DMS153 treated with DMSO at 0.1 percent for 48 hours (cell line): ENCODE data around the gene PHF21A.

ENCODE experiments used
- DNase-seq: peaks from one replicate; lab custom pipeline; 2025; ENCODE audit not compliant: unreplicated experiment; lab: John Stamatoyannopoulos, UW

The PHF21A gene

GRCh38 chr11:46079662-46080061, 41.6 kb downstream of the PHF21A start:
- DNase-seq, result no peak

DNA sequence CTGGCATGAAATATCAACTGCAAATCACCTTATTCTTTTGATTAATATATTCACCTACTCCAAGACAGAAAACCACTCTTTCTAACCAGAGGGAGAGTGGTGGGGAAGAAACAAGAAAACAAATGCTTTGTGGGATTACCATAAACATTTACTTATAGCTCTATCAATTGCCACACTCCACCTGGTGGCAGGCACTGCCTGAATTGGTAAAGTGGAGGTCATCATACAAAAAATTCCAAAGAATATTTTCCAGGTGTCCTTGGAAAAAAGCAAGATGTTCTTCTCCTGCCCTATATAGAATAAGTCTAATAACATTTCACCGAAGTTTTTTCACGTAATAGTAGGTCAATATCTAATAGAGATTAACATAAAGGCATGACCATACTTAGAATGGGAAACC, 45.3 kb downstream of the PHF21A start:
- no peak for DNase-seq

DNA sequence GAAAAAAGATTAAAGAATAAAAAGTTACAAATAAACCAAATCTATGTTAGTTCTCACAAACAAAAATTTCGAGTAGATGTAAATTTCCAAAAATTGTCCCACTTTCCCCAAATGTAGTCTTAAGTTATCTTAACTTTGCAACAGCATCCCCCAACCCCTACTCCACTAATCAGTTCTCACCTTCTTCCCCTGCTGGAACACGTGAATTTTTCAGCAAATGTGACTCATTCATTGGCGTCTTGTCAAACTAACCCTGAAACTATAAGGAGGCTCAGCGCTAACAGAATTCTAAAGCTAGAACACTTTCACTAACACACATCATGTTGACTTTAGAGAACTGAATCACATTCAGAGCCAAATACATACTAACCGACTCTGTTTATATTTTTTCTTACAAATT, 46.1 kb downstream of the PHF21A start:
- DNase-seq, result no peak

GRCh38 chr11:46073632-46074031, 47.6 kb downstream of the PHF21A start:
- DNase-seq, result no peak

DNA sequence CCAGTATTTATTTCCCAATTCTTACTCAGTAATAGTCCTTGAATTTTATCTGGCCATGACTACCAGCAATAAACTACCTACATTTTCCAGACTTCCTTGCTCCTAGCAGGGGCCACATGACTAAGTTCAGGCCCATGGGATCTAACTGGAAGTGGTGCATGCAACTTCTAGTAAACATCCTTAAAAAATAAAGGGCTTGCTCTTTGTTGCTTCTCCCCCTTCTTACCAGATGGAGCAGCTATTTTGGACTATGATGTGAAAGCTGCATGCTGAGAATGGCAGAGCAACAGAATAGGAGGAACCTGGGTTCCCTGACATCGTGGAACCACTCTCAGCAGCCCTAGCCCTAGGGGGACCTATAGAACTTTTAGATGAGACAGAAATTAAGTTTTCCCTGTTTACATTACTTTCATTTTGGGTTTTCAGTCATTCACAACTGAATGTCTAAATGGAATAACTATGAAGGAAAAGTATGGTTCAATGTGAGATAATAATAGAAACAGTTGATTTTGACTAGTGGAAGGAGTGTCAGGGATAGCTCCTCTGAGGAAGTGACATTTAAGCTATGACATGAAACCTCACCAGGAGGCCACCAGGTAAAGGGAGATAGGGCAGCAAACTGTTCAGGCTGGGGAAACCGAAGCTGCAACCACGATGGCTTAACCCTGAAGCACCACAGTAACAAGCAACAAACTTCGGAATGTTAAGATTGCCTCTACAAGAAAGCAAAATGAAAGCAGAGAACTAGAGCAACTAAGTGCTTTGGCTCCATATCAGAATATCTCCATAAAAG, 48.9 kb downstream of the PHF21A start:
- DNase-seq, result no peak

GRCh38 chr11:46071091-46071490, 50.2 kb downstream of the PHF21A start:
- no peak for DNase-seq

DNA sequence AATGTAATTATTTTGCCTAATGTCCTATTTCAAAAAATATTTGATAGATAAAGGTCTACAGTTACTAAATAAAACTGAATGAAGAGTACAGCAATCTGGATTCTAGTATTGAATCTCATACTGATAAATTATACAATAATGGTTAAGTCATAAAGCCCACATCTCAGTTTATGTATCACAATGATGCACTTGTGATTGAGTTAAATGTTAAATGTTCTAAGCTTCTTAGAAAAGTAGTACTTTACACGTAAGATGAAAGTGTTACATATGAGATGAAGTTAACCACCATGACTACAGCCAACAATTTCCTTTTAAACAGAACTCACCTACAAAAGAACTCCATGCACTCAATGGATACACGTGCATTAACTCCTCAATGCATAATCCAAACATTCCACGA, 51.7 kb downstream of the PHF21A start:
- no peak for DNase-seq

DNA sequence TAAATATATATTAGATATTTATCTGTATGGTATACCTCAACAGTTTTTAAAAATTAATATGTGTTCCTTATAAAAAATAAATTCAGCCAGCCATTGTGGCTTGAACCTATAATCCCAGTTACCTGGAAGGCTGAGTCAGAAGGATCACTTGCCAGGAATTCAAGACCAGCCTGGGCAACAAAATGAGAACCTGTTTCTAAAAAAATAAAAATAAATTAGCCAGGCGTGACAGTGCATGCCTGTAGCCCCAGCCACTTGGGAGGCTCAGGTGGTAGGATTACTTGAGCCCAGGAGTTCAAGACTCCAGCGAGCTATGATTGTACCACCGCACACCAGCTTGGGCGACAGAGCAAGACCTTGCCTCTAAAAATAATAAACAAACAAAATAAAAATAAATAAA, 54.9 kb downstream of the PHF21A start:
- no peak for DNase-seq

- no peak for DNase-seq
These were observed 55.6 kb downstream of the PHF21A start for GRCh38 chr11:46065681-46066080.

DNA sequence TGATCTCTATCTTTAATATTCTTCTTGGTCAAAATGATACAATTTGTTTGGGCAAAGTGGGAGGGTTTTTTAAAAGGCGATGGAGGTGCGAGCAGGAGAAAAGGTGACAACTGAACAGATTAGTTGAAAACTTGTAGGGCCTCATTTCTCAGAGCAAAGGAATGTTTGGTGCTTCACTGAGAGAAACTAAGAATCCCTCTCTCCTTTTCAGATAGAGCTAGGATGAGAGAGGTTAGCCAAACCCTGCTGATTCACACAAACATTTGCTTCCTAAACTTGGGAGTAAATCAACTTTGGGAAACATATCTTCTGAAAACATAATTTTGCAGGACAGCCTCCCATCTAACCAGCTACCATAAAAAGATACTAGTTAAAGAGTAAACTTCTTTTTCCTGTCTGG, 57.0 kb downstream of the PHF21A start:
- no peak for DNase-seq

- DNase-seq, result no peak
These were observed 58.1 kb downstream of the PHF21A start for GRCh38 chr11:46063138-46063537.

DNA sequence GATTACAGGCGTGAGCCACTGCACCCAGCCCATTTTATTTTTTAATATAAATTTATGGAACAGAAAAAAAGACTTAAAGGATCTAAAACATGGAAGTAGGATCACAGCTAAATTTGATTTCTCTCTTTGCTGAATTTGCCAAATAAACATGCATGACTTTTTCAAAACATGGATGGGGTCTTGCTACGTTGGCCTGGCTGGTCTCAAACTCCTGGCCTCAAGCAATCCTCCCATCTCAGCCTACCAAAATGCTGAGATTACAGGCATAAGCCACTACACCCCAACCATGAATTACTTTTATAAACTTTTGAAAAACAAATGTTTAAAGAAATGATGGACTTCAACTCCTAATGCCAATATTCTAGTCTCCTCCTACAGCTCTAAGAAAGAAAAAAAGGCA, 61.2 kb downstream of the PHF21A start:
- DNase-seq, result no peak

DNA sequence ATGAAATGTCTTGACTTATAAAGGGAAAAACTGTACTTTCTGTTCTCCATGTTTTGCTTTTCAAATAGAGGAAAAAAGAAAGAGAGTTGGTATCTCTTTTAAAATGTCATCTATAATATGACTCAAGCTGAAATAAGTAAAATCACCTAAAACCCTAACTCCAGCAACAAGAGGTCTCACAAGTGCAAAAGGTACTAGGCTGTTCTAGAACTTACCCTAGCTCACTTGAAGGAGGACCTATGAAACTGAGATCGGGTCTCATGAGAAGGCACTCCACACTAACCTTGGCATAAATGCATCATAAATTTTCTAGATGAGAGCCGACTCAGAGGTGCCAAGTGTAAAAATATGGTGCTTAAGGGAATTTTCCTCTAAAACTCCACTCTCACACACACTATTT, 63.8 kb downstream of the PHF21A start:
- no peak for DNase-seq

- no peak for DNase-seq
These were observed 65.9 kb downstream of the PHF21A start for GRCh38 chr11:46055371-46055770.

DNA sequence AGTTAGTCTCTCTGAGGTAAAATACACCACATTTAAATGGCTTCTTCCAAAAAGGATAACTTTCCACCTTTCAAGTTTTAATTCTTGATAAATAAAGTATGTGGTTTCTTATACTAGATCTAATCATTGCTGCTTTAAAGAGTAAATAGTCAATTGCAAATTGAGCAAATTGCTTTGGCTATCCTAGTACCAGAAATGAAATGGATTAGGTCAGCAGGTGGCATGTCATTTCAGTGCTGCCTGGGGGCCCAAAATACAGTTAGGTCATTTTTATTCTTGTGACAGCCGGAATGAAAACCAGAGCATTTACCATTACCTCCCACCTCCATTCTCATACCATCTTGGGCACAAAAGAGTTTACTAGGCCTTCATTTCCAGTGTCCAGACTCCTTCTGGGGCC, 70.2 kb downstream of the PHF21A start:
- DNase-seq, result no peak

GRCh38 chr11:46050662-46051061, 70.6 kb downstream of the PHF21A start:
- no peak for DNase-seq

DNA sequence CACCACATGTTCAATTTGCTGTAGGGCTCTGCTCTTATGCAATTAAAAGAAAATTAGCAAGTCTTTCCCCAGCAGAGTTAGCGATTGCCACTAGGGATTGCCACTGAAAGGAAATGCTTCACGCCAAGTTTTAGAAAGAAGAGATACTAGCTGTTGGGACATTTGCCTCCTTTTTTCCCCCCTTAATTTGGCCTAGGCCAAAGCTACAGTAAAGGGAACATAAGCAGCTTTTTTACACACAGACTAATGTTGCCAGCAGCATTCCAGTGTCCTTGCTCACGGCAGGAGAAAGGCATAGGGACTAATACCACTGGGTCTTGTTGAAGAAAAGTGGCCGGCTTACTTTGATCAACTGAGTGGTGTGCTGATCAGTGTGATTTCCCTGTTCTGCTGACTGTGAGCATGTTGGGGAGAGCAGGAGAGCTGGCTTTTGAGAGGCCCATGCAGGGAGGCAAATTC, 71.2 kb downstream of the PHF21A start:
- DNase-seq, result no peak

- no peak for DNase-seq
These were observed 71.8 kb downstream of the PHF21A start for GRCh38 chr11:46049325-46049897.

DNA sequence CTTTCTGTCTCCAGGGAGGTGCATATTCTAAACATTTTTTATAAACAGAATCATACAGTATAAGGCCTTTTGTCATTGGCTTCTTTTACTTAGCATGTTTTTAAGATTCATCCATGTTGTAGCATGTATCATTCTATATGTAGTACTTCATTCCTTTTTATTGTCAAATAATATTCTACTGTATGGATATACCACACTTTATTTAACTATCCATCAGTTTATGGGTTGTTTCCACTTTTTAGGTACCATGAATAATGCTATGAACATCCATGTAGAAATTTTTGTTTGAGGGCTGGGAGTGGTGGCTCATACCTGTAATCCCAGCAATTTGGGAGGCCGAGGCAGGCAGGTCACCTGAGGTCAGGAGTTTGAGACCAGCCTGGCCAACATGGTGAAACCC, 73.1 kb downstream of the PHF21A start:
- DNase-seq, result no peak

DNA sequence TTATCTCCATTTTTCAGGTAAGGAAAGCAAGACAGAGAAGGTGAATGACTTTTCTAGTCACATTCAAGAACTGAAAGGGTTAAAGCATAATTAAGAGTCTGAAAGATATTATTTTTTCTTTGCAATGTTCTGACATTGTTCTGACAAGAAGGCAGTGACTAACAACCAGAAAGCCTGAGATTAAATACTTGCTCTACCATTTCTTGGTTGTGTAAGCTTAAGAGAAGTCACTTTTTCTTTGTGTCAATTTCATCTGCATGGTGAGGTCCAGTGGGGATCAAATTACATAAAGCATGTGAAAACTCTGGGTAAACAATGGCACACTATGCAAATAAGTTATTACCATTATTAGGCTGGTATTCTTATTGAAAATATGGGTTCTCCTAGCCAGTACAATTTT, 73.7 kb downstream of the PHF21A start:
- DNase-seq, result no peak

DNA sequence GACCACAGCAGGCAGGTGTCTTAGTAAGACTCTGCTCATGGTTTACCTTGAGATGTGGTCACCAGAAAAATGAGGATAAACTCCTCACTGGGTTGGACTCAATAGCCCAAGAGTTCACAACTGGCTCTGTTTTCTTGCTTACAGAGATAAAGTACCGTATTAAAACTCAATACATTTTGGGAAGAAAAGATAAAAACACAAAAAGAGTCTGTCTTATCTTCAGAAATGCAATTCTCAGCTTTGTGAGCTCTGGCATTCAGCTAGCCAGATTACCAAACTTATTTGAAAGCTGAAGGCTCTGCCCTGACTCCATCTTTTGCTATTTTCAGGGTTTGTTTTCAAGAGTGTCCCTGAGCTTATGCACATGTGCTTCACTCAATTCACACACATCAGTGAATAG, 75.4 kb downstream of the PHF21A start:
- DNase-seq, result no peak

GRCh38 chr11:46044601-46045000, 76.7 kb downstream of the PHF21A start:
- no peak for DNase-seq

- DNase-seq, result no peak
These were observed 81.3 kb downstream of the PHF21A start for GRCh38 chr11:46039990-46040389.
